ENCODE measurements around the gene KAT6B. TPM values are rescaled to one million over a fixed set of nuclear protein-coding genes. Genes with fewer than 3 reads are reported as not detected.

Gene KAT6B
- total RNA-seq, 1 donor from 2014 or later, result 21.3 TPM

GRCh38 chr10:75032813-75033212, 206.4 kb downstream of the KAT6B start:
- Histone ChIP-seq H3F3A (ENCODE audit: low read depth) (no peaks in the 10 kb centered on the region), H3K9me3 (ENCODE audit: low read depth) (no peaks in the 10 kb centered on the region), H3K4me1 (no peaks in the 10 kb centered on the region), H3K27me3 (no peaks in the 10 kb centered on the region), H3K36me3 (no peaks in the 10 kb centered on the region), H3K27ac (no peak overlapping the region), H2AFZ (replicated peaks) (no peak overlapping the region), H3K4me3 (no peak overlapping the region), H3K4me2 (no peak overlapping the region), H4K20me1 (ENCODE audit: low read depth) (no peaks in the 10 kb centered on the region), H3K9ac (no peak overlapping the region), H3K79me2 (ENCODE audit: low read depth) (no peaks in the 10 kb centered on the region)
- H3K27me3 Mint-ChIP-seq (ENCODE audit: insufficient read depth, low read depth), result peaks cover 2% of the 10 kb centered on the region
- H3K4me3 Mint-ChIP-seq, result no peak overlapping the region
- TF ChIP-seq EZH2 (IDR thresholded peaks at IDR 0.05) (no peak), EZH2phosphoT487 (IDR thresholded peaks at IDR 0.05) (no peak), CTCF (IDR thresholded peaks at IDR 0.05) (no peak)
- H3K4me1 Mint-ChIP-seq, result no peaks in the 10 kb centered on the region
- no peaks in the 10 kb centered on the region for H3K9me3 Mint-ChIP-seq
- DNase-seq (ENCODE audit: low spot score), result no peak
- H3K27ac Mint-ChIP-seq, result no peak overlapping the region
- H3K36me3 Mint-ChIP-seq, result peaks cover 25% of the 10 kb centered on the region

DNA sequence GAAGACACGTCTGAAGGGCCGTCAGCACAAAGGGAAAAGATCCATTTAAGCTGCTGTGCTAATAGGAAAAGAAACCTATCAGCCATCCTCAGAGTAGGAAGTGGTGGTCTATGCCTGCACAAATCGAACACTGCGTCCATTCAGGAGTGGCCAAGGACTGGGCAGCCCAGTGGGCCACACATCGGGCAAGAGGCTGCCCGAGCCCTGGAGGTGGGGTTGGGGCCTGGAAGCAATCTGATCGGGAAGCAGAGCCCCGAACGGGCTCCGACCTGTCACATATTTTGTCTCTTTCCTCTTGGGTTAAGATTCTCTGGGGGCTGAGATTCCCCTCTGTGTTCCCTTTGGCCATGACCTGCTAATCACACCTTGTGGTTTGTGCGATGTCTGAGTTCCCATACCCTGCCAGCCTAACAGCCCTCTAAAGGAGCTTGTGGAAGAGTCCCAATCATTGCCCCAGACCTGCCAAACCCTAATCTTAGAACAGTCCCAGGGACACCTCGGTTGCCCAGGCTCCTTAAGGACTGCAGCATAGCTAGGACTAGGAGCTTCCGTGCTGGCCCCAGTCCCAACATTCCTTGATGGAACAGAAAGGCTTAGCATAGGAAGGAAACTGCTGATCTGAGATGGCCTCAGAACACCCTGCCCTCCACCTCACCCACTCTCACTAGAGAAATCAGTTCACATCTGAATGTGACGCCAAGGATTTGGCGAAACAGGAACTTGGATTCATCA, 207.2 kb downstream of the KAT6B start:
- no peak overlapping the region for H3K27ac Mint-ChIP-seq
- no peak for DNase-seq (ENCODE audit: low spot score)
- H3K4me1 Mint-ChIP-seq, result no peaks in the 10 kb centered on the region

DNA sequence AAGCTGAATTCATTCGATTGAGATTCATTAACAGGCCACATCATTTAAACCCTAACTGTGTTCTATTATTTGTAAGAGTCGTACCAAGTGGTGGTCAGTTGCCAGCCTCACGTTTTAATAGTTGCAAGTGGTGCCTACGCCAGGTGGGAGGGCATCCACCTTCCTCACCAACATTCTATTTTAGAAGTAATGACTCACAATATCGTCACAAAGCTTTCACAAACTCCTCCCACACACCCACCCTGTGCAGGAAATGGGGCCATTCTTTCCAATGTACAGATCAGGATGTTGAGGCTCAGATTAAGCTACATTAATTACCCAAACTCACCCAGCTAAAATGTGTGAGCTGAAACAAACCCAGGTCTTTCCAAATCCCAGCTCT, 207.7 kb downstream of the KAT6B start:
- H3K27me3 Mint-ChIP-seq (ENCODE audit: insufficient read depth, low read depth), result peaks cover 2% of the 10 kb centered on the region
- Histone ChIP-seq H3K4me2 (no peak overlapping the region), H3K4me3 (no peak overlapping the region), H3K79me2 (ENCODE audit: low read depth) (no peaks in the 10 kb centered on the region), H3K27me3 (no peaks in the 10 kb centered on the region), H3K36me3 (no peaks in the 10 kb centered on the region), H2AFZ (replicated peaks) (no peak overlapping the region), H3K9me3 (ENCODE audit: low read depth) (no peaks in the 10 kb centered on the region), H3K9ac (no peak overlapping the region), H4K20me1 (ENCODE audit: low read depth) (no peaks in the 10 kb centered on the region), H3F3A (ENCODE audit: low read depth) (no peaks in the 10 kb centered on the region), H3K27ac (no peak overlapping the region), H3K4me1 (no peaks in the 10 kb centered on the region)
- no peak overlapping the region for H3K4me3 Mint-ChIP-seq
- peaks cover 14% of the 10 kb centered on the region for H3K36me3 Mint-ChIP-seq
- no peak overlapping the region for H3K27ac Mint-ChIP-seq
- no peaks in the 10 kb centered on the region for H3K4me1 Mint-ChIP-seq
- DNase-seq (ENCODE audit: low spot score), result no peak
- H3K9me3 Mint-ChIP-seq, result no peaks in the 10 kb centered on the region
- no peak for TF ChIP-seq EZH2 (IDR thresholded peaks at IDR 0.05)
- TF ChIP-seq CTCF (IDR thresholded peaks at IDR 0.05), result no peak
- TF ChIP-seq EZH2phosphoT487 (IDR thresholded peaks at IDR 0.05), result no peak

More for the DNA sequence above, 207.2 kb downstream of the KAT6B start:
- no peaks in the 10 kb centered on the region for H4K20me1 ChIP-seq (ENCODE audit: low read depth)
- H2AFZ ChIP-seq (replicated peaks), result no peak overlapping the region
- H3K4me2 ChIP-seq, result no peak overlapping the region
- no peaks in the 10 kb centered on the region for H3K9me3 Mint-ChIP-seq
- H3K79me2 ChIP-seq (ENCODE audit: low read depth), result no peaks in the 10 kb centered on the region
- H3K9me3 ChIP-seq (ENCODE audit: low read depth), result no peaks in the 10 kb centered on the region
- no peak overlapping the region for H3K27ac ChIP-seq
- no peaks in the 10 kb centered on the region for H3K4me1 ChIP-seq
- H3K36me3 ChIP-seq, result no peaks in the 10 kb centered on the region
- H3F3A ChIP-seq (ENCODE audit: low read depth), result no peaks in the 10 kb centered on the region
- peaks cover 19% of the 10 kb centered on the region for H3K36me3 Mint-ChIP-seq
- H3K27me3 Mint-ChIP-seq (ENCODE audit: insufficient read depth, low read depth), result peaks cover 2% of the 10 kb centered on the region
- H3K4me3 ChIP-seq, result no peak overlapping the region
- H3K4me3 Mint-ChIP-seq, result no peak overlapping the region
- no peaks in the 10 kb centered on the region for H3K27me3 ChIP-seq
- no peak overlapping the region for H3K9ac ChIP-seq
- TF ChIP-seq EZH2phosphoT487 (IDR thresholded peaks at IDR 0.05) (no peak), CTCF (IDR thresholded peaks at IDR 0.05) (no peak), EZH2 (IDR thresholded peaks at IDR 0.05) (no peak)

Data from neural progenitor cell (in vitro differentiated cells).